Natural killer cell (primary cell): ENCODE measurements around the gene ART5. TPM values are rescaled to one million over a fixed set of nuclear protein-coding genes. Genes with fewer than 3 reads are reported as not detected.
A peak's percentile ranks its signal among the peaks of the same experiment; 100 is the strongest.

ENCODE experiments used
- ATAC-seq, 3 donors: fragments of 150-1000 bp in 2 of 3; fragments of 200-7000 bp in 1 of 3; cut with Tn5 transposase; 1 replicate in 1 of 3; 2 replicates in 2 of 3; pipeline ENCODE4 v1.10.0; 2021; ENCODE audit warnings: mild to moderate bottlenecking in 2 of 3, moderate library complexity in 2 of 3
- DNase-seq, 2 donors: peaks; one replicate each; pipeline versions ENCODE4 v3.0.0 to v3.0.0-alpha.2; 2013 to 2021; ENCODE audit warnings: mixed read lengths in 1 of 2
- H3K27ac ChIP-seq: one replicate; pipeline ENCODE4 v1.5.1; 2013; ENCODE audit warnings: mild to moderate bottlenecking, low read length
- H3K27me3 ChIP-seq: one replicate; pipeline ENCODE4 v1.6.1; 2013; ENCODE audit warnings: low read length; ENCODE audit not compliant: control insufficient read depth, insufficient read depth
- H3K36me3 ChIP-seq: one replicate; pipeline ENCODE4 v1.6.1; 2013; ENCODE audit warnings: low read length; ENCODE audit not compliant: control insufficient read depth, insufficient read depth
- H3K4me1 ChIP-seq: one replicate; pipeline ENCODE4 v1.6.1; 2013; ENCODE audit warnings: low read length; ENCODE audit not compliant: control insufficient read depth, insufficient read depth
- H3K4me3 ChIP-seq: one replicate; pipeline ENCODE4 v1.5.1; 2013; ENCODE audit warnings: low read length
- H3K9me3 ChIP-seq: one replicate; pipeline ENCODE4 v1.6.1; 2013; ENCODE audit warnings: low read length; ENCODE audit not compliant: control insufficient read depth, insufficient read depth
- H3K27ac Mint-ChIP-seq, 2 donors: one replicate each; pipeline ENCODE4 v1.8.0; 2022; ENCODE audit warnings: mild to moderate bottlenecking in 2 of 2, mixed read lengths in 2 of 2, moderate library complexity in 1 of 2
- H3K27me3 Mint-ChIP-seq, 2 donors: one replicate each; pipeline ENCODE4 v1.8.0; 2022; ENCODE audit warnings: low read depth in 2 of 2, mixed read lengths in 2 of 2
- H3K36me3 Mint-ChIP-seq: one replicate; pipeline ENCODE4 v1.8.0; 2022; ENCODE audit warnings: mixed read lengths
- H3K4me1 Mint-ChIP-seq, 2 donors: one replicate each; pipeline ENCODE4 v1.8.0; 2022; ENCODE audit warnings: mixed read lengths in 2 of 2
- H3K4me3 Mint-ChIP-seq: one replicate; pipeline ENCODE4 v1.8.0; 2022; ENCODE audit warnings: mild to moderate bottlenecking, moderate library complexity, mixed read lengths
- H3K9me3 Mint-ChIP-seq, 2 donors: one replicate each; pipeline ENCODE4 v1.8.0; 2022; ENCODE audit warnings: mixed read lengths in 2 of 2
- WGBS: methylation state at CpG from one replicate; pipeline ENCODE4 v1.1.7; 2013; ENCODE audit warnings: missing lambda C conversion rate; ENCODE audit not compliant: insufficient coverage; 5-methylcytosine and 5-hydroxymethylcytosine counted together
- intact Hi-C: fragments of 100-400 bp; cut with micrococcal nuclease; formaldehyde crosslinking; loops from one replicate; pipeline ENCODE4 v1.14.2; 2022
- total RNA-seq, 4 donors: library from RNA; stranded (reverse); fragments of 120-200 nt in 1 of 4; gene quantifications; one replicate each; pipeline versions ENCODE4 v1.2.3 to v1.2.4, GENCODE V29; 2013 to 2022
- TF ChIP-seq, protein P1 (sequence below): fragments of 200-600 bp; IDR thresholded peaks from one replicate; pipeline ENCODE4 v1.8.0; 2022; ENCODE audit warnings: antibody characterized with exemption

ART5 gene
- total RNA-seq, 3 donors from 2014 or later (not counting 1 experiment from before 2014, with no cell fraction given): not detected

GRCh38 chr11:3665336-3666022 is 23.7 kb upstream of the ART5 start:
- no peaks in the 10 kb centered on the region for H3K4me1 ChIP-seq
- peaks cover 14% of the 10 kb centered on the region for H3K36me3 Mint-ChIP-seq
- 97% methylated on average over 6 of the region's 6 CpGs for WGBS
- H3K36me3 ChIP-seq: peaks cover 30% of the 10 kb centered on the region
- H3K4me1 Mint-ChIP-seq: no peaks in the 10 kb centered on the region
- intact Hi-C loops: no loop called here
- no peak overlapping the region for H3K4me3 Mint-ChIP-seq
- DNase-seq: no peak
- H3K27ac ChIP-seq: no peak overlapping the region
- H3K27me3 ChIP-seq: no peaks in the 10 kb centered on the region
- no peaks in the 10 kb centered on the region for H3K9me3 Mint-ChIP-seq
- TF ChIP-seq, protein P1, sequence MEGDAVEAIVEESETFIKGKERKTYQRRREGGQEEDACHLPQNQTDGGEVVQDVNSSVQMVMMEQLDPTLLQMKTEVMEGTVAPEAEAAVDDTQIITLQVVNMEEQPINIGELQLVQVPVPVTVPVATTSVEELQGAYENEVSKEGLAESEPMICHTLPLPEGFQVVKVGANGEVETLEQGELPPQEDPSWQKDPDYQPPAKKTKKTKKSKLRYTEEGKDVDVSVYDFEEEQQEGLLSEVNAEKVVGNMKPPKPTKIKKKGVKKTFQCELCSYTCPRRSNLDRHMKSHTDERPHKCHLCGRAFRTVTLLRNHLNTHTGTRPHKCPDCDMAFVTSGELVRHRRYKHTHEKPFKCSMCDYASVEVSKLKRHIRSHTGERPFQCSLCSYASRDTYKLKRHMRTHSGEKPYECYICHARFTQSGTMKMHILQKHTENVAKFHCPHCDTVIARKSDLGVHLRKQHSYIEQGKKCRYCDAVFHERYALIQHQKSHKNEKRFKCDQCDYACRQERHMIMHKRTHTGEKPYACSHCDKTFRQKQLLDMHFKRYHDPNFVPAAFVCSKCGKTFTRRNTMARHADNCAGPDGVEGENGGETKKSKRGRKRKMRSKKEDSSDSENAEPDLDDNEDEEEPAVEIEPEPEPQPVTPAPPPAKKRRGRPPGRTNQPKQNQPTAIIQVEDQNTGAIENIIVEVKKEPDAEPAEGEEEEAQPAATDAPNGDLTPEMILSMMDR: no peak
- no peaks in the 10 kb centered on the region for H3K27me3 Mint-ChIP-seq
- no peak overlapping the region for H3K27ac Mint-ChIP-seq
- no peaks in the 10 kb centered on the region for H3K9me3 ChIP-seq
- no peak for ATAC-seq
- no peak overlapping the region for H3K4me3 ChIP-seq

- no peaks in the 10 kb centered on the region for H3K4me1 Mint-ChIP-seq
- H3K27me3 Mint-ChIP-seq: no peaks in the 10 kb centered on the region
- no peaks in the 10 kb centered on the region for H3K9me3 ChIP-seq
- peak overlapping the region in 1 of 2 donors; percentile 30 for H3K27ac Mint-ChIP-seq
- DNase-seq (no peak), ATAC-seq (no peak)
- H3K36me3 ChIP-seq: peaks cover 22% of the 10 kb centered on the region
- no peaks in the 10 kb centered on the region for H3K4me1 ChIP-seq
- no peaks in the 10 kb centered on the region for H3K27me3 ChIP-seq
- no peaks in the 10 kb centered on the region for H3K9me3 Mint-ChIP-seq
- no peak overlapping the region for H3K4me3 Mint-ChIP-seq
- H3K4me3 ChIP-seq: no peak overlapping the region
- 95% methylated on average over 10 of the region's 10 CpGs for WGBS
- intact Hi-C loops: no loop called here
- peaks cover 14% of the 10 kb centered on the region for H3K36me3 Mint-ChIP-seq
- TF ChIP-seq, protein P1: no peak
- H3K27ac ChIP-seq: no peak overlapping the region
Observed at GRCh38 chr11:3664032-3664630, 22.3 kb upstream of the ART5 start.

- Histone ChIP-seq H3K4me3 (no peak overlapping the region), H3K27me3 (no peaks in the 10 kb centered on the region), H3K27ac (no peak overlapping the region), H3K36me3 (peaks cover 18% of the 10 kb centered on the region), H3K9me3 (no peaks in the 10 kb centered on the region), H3K4me1 (no peaks in the 10 kb centered on the region)
- Mint-ChIP-seq H3K36me3 (peaks cover 14% of the 10 kb centered on the region), H3K4me3 (no peak overlapping the region), H3K27ac (no peak overlapping the region), H3K4me1 (no peaks in the 10 kb centered on the region), H3K9me3 (no peaks in the 10 kb centered on the region), H3K27me3 (peaks cover 0 to 6% of the 10 kb centered on the region in 2 donors)
- TF ChIP-seq, protein P1: no peak
- ATAC-seq: no peak
- intact Hi-C loops: no loop called here
- no peak for DNase-seq
Observed at GRCh38 chr11:3662856-3663255, 21.1 kb upstream of the ART5 start.
